ENCODE results near the gene NETO2.
"Not testable (repeated sequence)": the region's sequence is repeated elsewhere in the genome, so short reads cannot be mapped to it uniquely, and the experiment has no call there.

Gene NETO2

DNA sequence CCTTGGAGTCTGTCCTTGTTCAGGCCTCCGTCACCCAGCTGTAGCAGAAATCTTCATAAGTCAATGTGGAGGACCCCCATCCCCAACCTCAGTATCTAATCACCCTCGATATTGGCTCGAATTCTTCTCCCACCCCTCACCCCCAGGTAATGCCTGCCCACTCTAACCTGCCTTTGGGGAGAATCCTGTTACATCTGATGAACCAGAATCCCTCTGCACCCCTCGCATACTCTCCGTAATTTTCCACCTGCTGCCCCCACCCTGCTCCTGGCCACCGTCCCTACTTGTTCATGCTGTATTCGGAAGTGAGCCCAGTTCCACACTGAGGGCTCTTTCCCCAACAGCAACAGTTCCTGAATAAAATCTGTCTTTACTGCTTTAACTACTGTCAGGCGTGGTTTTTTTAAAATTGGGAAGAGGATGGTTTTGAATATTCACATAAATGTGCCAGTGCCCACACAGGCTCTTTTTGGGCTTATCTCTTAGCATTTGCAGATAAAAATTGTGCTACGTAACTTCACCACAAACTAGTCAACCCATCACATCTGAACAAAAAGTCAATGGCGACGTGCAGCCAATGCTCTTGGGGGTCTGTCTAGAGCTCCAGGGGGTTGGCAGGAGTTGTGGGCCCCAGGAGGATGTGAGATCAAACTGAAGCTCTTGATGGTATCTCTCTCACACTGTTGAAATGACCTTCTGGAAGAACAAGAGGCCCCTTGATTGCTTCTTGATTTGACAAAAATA lies 73.7 kb downstream of the NETO2 start:
- in situ Hi-C loops (cut with MboI; ENCODE audit: low sequenced_read_pairs), result no loop called here

DNA sequence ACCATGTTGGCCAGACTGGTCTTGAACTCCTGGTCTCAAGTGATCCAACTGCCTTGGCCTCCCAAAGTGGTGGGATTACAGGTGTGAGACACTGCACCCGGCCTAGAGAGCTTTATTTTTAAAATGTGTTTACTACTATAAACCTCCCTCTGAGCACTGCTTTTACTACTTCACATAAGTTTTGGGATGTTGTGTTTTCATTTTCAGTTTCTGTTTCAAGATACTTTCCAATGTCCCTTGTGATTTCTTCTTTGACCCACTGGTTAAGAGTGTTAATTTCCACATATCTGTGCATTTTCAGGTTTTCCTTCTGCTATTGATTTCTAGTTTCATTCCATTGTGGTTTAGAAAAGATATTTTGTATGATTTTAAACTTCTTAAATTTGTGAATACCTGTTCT lies 74.4 kb downstream of the NETO2 start:
- in situ Hi-C loops (cut with MboI; ENCODE audit: low sequenced_read_pairs), result no loop called here

DNA sequence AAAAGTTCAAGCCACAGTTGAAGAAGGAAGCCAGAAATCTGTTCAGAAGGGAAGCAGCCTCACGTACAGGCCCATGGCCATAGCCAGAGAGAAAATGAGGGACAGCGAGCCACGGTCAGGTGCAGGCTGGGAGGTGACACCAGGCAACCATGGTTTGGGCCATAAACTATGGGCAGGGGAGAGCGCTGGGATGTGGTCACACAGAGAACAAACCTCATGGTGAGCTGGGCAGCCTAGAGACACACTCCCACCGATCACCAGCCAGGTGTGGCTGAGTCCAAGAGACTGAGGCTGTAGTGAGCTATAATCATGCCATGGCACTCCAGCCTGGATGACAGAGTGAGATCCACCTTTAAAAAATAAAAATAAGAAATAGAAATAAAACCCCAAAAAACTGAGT lies 76.5 kb downstream of the NETO2 start:
- in situ Hi-C loops (cut with MboI; ENCODE audit: low sequenced_read_pairs), result no loop called here

DNA sequence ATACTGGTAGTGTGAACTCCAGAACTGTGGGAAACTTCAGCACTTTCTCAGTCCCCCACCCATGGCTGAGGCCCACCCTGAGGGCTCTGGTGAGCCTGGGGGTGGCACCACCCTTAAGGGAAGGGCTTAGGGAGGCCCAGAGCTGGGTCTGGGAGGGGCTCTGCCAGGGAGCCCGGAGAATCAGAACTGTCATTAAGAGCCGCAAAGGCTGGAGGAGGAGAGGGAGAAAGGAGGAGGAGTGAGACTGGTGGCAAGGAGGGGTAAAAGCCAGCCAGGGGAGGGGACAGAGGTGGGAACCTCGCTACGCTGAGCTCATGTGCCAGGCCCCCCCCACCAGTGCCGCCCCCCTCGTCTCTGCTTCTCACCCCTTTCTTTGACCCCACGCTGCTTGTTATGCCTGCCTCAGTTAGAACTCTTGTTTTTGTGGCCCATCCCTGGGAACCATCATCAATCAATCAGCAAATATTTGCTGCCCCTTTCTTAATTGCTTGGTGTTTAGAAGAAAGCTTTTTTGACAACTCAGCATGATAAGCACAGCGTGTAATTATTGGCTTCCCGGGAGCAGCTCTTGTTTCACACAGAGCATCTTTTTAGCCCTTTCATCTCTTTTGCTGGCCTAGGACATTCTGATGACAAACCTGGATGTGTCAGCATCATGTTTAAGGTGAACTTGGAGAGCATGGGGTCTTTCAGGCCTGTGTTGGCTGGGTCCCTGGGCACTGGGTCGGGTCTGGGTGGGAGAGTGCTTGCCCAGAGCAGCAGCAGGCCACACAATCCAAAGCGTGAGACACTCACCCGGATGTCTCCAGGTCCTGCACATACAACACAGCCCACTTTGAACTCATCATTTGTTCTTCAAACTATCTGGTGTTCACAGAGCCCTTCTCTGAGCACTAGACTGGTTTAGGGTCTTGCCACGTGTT lies 77.7 kb downstream of the NETO2 start:
- in situ Hi-C loops (cut with MboI; ENCODE audit: low sequenced_read_pairs), result no loop called here

DNA sequence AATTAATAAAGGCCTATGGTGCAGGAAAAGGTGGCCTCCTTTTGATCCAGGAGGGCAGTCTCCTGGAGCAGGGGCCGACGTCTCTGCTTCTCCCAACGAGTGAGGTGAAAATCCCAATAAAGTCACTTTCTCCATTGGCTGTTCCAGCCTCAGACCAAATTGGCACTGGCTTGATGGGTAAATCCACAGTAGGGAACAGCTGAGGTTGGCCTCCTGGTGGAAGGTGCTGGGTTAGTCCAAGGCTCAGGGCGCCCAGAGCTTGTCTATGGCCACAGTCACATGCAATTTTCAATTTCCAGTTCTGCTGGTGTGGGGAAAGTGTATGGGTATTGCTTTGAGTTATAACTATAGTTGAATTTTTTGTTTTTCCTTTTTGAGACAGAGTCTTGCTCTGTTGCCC lies 79.0 kb downstream of the NETO2 start:
- in situ Hi-C loops (cut with MboI; ENCODE audit: low sequenced_read_pairs), result no loop called here

DNA sequence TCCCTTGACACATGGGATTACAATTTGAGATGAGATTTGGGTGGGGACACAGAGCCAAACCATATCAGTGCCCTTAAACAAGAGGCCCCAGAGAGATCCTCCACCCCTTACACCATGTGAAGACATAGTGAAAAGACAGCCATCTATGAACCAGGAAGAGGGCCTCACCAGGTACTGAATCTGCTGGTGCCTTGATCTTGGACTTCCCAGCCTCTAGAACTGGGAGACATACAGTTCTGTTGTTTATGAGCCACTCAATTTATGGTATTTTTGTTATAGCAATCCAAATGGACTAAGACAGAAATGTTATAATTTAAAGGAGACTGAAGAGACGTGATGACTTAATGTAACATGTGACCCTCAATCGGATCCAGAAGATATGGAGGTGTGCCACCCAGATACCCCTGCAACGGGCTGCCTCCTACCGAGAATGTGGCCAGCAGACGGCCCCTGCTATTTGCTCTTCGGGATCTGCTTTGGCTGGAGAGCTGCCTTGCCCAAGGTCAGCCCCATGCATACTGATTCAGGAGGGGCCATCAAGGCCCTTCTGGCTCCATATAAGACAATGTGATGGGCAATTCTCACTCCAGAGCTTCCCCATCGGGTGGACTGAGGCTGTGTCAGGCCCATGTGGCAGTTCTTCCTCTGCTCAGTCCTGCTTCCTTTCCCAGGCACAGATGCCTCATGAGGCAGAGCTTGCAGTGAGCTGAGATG lies 80.6 kb downstream of the NETO2 start:
- in situ Hi-C loops (cut with MboI; ENCODE audit: low sequenced_read_pairs), result no loop called here

DNA sequence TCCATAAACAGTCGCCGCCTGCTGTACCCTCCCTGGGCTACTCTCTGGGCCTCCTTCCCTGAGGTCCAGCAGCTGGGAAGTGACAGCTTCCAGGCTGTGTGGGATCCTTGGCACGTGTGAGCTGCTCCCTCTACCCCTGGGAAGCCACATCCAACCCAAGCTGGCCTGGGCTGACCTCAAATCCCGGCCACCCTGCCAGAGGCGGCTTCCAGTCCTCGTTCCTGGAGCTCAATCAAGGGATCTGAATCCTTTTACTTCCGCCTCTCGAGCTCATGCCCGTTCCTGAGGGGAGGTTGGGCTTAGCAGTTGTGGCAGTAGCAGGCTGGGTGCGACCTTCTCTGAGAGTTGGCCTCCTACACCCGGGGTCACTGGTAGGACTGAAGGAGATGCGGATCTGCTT lies 82.5 kb downstream of the NETO2 start:
- in situ Hi-C loops (cut with MboI; ENCODE audit: low sequenced_read_pairs), result no loop called here

DNA sequence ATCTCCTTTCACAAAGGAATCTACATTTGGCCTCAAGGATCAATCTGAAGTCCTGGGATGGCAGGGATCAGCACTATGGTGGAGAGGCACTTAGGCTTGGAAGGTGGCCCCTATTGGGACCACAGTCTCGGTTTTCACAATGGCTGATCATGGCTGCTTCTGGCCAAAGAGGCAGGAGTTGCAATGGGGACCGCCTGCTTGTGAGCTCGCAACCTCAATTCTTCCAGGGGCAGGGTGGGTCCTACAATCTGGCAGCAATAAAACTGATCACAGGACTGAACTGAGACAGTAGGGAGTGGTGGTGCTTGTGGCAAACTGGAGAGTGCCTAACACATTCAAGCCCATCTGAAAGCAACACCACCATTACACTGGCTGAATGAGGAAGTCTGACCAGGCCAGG lies 83.1 kb downstream of the NETO2 start:
- in situ Hi-C loops (cut with MboI; ENCODE audit: low sequenced_read_pairs), result no loop called here

DNA sequence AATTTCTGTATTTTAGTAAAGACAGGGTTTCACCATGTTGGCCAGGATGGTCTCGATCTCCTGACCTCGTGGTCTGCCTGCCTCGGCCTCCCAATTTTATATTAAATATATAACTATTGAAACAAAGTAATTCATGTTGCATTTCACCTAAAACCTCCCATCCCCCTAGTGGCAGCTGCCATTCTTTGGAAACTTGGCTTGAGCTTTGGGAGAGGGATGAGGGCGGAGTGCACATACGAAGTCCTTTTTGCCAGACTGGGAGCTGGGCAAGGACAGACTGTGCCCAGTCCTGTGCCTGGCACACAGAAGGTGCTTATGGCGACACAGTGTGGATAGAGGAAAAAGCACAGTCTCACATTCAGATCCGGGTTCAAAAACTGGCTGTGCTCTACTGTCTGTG lies 83.8 kb downstream of the NETO2 start:
- in situ Hi-C loops (cut with MboI; ENCODE audit: low sequenced_read_pairs), result no loop called here

DNA sequence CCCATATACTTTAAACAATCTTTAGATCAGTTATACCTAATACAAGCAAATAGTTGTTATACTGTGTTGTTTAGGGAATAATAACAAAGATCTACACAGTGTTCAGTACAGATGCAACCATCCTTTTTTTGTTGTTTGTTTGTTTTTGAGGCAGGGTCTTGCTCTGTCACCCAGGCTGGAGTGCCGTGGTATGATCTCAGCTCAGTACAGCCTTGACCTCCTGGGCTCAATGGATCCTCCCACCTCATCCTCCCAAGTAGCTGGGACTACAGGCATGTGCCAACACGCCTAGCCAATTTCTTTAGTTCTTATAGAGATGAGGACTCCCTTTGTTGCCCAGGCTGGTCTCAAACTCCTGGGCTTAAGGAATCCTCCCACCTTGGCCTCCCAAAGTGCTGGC lies 84.6 kb downstream of the NETO2 start:
- in situ Hi-C loops (cut with MboI; ENCODE audit: low sequenced_read_pairs), result not testable (repeated sequence)

DNA sequence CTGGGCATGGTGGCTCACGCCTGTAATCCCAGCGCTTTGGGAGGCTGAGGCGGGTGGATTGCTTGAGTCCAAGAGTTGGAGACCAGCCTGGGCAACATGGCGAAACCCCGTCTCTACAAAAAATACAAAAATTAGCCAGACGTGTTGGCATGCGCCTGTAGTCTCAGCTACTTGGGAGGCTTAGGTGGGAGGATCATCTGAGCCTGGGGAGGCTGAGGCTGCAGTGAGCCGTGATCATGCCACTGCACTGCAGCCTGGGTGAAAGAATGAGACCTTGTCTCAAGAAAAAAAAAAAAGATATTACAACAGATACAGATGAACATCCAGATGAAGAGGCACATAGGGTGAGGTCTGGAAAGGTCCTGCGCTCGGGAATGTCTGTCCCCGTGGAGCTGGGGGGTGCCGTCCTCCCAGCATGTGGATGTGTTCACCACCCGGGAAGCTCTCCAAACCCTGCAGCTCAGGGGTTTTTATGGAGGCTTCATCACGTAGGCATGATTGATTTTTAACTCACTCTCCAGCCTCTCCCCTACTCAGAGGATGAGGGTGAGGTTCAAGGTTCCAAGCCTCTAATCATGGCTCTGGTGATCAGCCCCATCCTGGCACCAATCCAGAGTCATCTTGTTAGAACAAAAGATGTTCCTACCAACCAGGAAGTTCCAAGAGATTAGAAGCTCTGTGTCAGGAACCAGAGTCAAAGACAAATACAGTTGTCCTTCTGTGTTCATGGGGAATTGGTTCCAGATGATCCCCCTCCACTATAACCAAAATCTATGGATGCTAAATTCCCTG lies 85.3 kb downstream of the NETO2 start:
- in situ Hi-C loops (cut with MboI; ENCODE audit: low sequenced_read_pairs), result no loop called here

DNA sequence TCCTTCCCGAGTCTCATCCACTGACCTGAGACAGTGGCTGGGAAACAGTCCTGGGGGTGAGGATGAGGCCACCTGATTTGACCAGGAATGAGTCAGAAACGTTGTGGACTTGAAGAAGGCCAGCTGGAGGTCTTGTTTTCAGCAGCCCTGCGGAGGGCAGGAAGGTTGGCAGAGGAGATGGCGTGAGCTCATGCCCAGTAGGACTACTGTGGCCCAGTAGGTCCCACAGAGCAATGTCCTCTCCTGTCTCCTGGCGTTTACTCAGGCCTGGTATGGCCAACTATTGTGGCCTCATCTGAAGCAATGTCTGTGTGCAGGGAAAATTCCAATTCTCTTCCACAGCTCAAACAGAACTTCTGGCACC lies 86.1 kb downstream of the NETO2 start:
- in situ Hi-C loops (cut with MboI; ENCODE audit: low sequenced_read_pairs), result no loop called here

DNA sequence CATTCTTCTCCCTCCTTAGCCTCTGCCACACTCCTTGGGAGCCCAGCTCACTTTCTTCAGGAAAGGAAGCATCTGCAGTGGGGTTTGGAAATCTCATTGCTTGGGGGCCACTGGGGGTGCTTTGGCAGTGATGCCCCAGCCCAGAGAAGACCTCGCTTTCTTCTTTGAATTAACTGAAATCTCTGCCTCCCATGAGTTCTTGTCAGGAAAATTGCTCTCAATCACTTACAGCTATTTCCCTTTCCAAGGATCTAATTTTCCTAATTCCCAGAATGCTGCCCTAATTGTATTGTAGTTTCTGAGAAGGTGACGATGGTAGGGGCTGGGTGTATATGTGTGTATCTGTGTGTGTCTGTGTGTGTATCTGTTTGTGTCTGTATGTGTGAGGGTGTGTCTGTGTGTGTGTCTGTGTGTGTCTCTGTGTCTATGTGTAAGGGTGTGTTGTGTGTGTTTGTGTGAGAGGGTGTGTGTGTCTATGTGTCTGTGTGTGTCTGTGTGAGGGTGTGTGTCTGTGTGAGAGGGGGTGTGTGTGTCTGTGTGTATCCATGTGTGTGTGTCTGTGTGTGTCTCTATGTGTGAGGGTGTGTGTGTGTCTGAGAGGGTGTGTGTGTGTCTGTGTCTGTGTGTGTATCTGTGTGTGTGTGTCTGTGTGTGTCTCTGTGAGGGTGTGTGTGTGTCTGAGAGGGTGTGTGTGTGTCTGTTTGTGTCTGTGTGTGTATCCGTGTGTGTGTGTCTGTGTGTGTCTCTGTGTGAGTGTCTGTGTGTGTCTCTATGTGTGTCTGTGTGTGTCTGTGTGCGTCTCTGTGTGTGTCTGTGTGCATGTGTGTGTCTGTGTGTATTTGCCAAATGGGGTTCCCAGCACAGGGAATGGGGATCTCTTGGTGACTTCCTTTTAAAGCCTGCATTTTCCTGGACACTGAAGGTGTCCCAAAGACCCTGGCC lies 86.8 kb downstream of the NETO2 start:
- in situ Hi-C loops (cut with MboI; ENCODE audit: low sequenced_read_pairs), result no loop called here

DNA sequence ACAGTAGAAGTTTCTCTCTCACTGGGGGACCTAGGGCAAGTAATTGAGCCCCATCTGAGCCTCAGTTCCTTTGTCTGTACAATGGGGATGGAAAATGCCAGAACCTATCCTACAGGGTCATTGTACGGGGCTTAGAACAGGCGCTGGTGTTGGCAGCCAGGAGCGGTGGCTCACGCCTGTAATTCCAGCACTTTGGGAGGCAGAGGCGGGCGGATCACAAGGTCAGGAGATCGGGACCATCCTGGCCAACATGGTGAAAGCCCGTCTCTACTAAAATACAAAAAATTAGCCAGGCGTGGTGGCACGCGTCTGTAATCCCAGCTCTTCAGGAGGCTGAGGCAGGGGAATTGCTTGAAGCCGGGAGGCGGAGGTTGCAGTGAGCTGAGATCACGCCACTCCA lies 87.7 kb downstream of the NETO2 start:
- in situ Hi-C loops (cut with MboI; ENCODE audit: low sequenced_read_pairs), result not testable (repeated sequence)

DNA sequence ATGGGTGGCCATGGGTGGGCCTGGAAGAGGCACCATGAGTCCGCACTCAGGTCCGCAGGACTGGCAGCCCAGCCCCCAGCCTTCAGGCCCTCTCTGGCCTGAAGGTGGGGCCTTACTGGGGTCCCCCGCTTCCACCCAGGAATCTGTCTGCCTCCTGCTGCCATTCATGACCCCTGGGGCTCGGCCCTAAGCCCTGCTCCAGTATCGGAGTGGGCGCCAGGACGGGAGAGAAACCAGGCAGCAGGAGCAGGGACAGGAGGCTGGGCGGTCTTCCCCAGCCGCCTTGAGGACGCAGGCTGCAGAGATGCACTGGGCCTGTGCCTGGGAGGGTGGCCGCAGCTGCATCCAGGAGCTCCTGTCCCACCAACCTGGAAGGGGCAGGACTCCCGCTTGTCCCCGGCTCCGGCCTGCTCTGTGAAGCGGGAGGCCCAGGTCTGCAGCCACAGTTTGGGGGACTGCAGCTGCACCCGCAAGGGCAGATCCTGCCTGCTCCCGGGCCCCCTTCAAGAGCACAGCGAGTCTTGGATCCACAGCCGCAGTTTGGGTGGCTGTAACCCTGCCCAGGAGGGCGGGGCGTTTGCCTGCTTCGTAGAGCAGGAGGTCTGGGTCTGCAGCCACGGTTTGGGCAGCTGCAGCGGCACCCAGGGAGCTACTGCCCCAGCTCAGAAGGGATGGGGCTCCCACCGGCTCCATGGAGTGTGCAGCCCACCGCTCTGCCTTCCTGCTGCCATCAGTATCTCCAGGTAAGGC lies 88.4 kb downstream of the NETO2 start:
- in situ Hi-C loops (cut with MboI; ENCODE audit: low sequenced_read_pairs), result no loop called here

DNA sequence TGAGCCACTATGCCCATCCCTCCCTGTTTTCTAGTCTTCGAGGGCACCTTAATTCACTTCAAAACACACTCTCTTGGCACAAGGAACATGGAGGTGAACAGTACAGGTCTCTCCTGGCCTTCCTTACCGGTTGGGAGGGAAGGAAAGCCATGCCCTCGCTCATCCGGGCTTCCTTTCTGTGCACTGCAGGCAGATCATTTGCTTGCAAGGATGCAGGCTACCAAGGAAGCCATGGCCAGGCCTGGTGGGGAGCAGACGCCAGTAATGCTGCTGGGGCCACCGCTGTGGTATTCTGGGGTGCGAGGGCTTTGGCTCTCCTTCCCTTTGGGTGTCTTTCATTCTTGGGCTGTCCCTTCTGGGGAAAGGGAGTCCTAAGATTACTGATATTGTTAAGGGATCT lies 89.4 kb downstream of the NETO2 start:
- in situ Hi-C loops (cut with MboI; ENCODE audit: low sequenced_read_pairs), result no loop called here

DNA sequence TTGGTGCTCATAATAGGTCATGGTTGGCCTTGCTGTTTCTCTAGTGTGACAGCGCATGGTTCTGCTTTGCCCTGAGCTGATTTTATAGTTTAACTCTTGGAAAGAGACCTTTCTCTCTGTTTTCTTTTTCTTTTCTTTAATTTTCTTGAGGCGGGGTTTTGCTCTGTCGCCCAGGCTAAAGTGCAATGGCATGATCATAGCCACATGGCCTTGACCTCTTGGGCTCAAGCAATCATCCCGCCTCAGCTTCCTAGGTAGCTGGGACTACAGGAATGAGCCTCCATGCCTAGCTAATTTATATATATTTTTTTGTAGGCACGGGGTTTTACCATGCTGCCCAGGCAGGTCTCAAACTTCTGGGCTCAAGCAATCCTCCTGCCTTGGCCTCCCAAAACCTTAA lies 89.8 kb downstream of the NETO2 start:
- in situ Hi-C loops (cut with MboI; ENCODE audit: low sequenced_read_pairs), result no loop called here

DNA sequence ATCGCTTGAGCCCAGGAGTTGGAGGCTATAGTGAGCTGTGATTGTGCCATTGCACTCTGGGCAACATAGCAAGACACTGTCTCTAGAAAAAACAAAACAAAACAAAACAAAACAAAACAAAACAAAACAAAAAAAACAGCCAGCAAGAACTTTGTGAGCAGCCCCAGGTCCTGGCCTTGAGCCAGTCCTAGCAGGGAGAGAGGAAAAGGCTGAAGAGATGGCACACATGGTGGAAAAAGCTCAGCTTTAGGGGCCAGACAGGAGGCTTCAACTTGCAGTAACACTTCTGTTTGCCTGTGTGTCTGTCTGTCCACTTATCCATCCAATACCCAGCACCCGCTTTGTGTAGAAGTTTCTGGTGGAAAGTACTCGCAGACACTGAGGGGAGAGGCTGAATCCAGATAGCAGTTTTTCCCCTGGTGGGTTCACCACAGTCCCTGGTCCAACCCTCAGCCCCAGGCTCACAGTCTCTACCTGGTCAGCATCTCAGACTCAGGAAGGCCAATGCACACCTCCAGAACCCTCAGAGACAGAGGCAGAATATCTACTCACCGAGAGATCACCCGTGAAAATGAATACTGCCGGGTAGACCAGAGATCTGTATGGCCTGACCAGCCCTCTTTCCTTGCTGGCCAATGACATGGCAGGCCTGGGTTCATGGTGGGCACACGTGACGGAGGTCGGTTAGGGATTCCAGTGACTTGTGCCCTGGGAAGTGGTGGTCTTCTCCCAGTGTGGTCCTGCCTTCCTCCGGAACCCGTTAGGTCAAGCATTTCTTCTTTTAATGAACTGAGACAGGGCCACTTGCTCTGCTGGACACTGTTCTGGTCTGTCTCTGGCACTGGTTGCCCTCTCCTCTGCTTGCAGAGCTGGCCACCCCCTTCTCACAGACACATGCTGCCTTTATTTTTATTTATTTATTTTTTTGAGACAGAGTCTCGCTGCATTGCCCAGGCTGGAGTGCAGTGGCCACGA lies 90.8 kb downstream of the NETO2 start:
- in situ Hi-C loops (cut with MboI; ENCODE audit: low sequenced_read_pairs), result no loop called here
